ENCODE results near the gene JMJD8.

Gene JMJD8

GRCh38 chr16:725041-725376 is 40.9 kb upstream of the JMJD8 start:
- H4K20me1 ChIP-seq (ENCODE audit: low read depth, low read length), result no peaks in the 10 kb centered on the region; the same call in 1 of the 2 replicates
- H3K27me3 ChIP-seq (ENCODE audit: low read length), result no peaks in the 10 kb centered on the region
- H3K27ac ChIP-seq (ENCODE audit: low read depth, low read length), result peak overlapping the region; percentile 39
- H2AFZ ChIP-seq (ENCODE audit: low read depth, low read length, severe bottlenecking), result no peak overlapping the region
- no peak overlapping the region for H3K9ac ChIP-seq (ENCODE audit: low read length)
- H3K4me3 ChIP-seq (ENCODE audit: insufficient read depth, low read length, poor library complexity, severe bottlenecking), result no peak overlapping the region
- no peak overlapping the region for H3K4me2 ChIP-seq (ENCODE audit: low read depth, low read length, poor library complexity, severe bottlenecking)
- peaks cover 23% of the 10 kb centered on the region for H3F3A ChIP-seq (ENCODE audit: insufficient read depth)
- H3K9me2 ChIP-seq (replicated peaks; ENCODE audit: insufficient read depth, low read length), result no peaks in the 10 kb centered on the region
- H3K36me3 ChIP-seq (ENCODE audit: low read length), result no peaks in the 10 kb centered on the region
- TF ChIP-seq, protein P1, sequence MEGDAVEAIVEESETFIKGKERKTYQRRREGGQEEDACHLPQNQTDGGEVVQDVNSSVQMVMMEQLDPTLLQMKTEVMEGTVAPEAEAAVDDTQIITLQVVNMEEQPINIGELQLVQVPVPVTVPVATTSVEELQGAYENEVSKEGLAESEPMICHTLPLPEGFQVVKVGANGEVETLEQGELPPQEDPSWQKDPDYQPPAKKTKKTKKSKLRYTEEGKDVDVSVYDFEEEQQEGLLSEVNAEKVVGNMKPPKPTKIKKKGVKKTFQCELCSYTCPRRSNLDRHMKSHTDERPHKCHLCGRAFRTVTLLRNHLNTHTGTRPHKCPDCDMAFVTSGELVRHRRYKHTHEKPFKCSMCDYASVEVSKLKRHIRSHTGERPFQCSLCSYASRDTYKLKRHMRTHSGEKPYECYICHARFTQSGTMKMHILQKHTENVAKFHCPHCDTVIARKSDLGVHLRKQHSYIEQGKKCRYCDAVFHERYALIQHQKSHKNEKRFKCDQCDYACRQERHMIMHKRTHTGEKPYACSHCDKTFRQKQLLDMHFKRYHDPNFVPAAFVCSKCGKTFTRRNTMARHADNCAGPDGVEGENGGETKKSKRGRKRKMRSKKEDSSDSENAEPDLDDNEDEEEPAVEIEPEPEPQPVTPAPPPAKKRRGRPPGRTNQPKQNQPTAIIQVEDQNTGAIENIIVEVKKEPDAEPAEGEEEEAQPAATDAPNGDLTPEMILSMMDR (IDR thresholded peaks at IDR 0.05; ENCODE audit: insufficient read depth, low read length, poor library complexity, severe bottlenecking), result no peak
- no peak for TF ChIP-seq EZH2phosphoT487 (conservative IDR thresholded peaks at IDR 0.05; ENCODE audit: low read length)
- no peaks in the 10 kb centered on the region for H3K9me3 ChIP-seq (ENCODE audit: insufficient read depth, low read length)
- H3K79me2 ChIP-seq (ENCODE audit: insufficient read depth, low read length), result no peaks in the 10 kb centered on the region

- no peaks in the 10 kb centered on the region for H3K27me3 ChIP-seq (ENCODE audit: low read length)
- H3K4me3 ChIP-seq (ENCODE audit: insufficient read depth, low read length, poor library complexity, severe bottlenecking), result no peak overlapping the region
- H3K27ac ChIP-seq (ENCODE audit: low read depth, low read length), result peak overlapping the region; percentile 39
- H3K4me2 ChIP-seq (ENCODE audit: low read depth, low read length, poor library complexity, severe bottlenecking), result no peak overlapping the region
- TF ChIP-seq, protein P1 (IDR thresholded peaks at IDR 0.05; ENCODE audit: insufficient read depth, low read length, poor library complexity, severe bottlenecking), result no peak
- H3K36me3 ChIP-seq (ENCODE audit: low read length), result no peaks in the 10 kb centered on the region
- no peaks in the 10 kb centered on the region for H3K9me2 ChIP-seq (replicated peaks; ENCODE audit: insufficient read depth, low read length)
- peaks cover 18% of the 10 kb centered on the region for H3F3A ChIP-seq (ENCODE audit: insufficient read depth)
- H2AFZ ChIP-seq (ENCODE audit: low read depth, low read length, severe bottlenecking), result no peak overlapping the region
- H3K9ac ChIP-seq (ENCODE audit: low read length), result no peak overlapping the region
- H4K20me1 ChIP-seq (ENCODE audit: low read depth, low read length), result no peaks in the 10 kb centered on the region; the same call in 1 of the 2 replicates
- H3K9me3 ChIP-seq (ENCODE audit: insufficient read depth, low read length), result no peaks in the 10 kb centered on the region
- no peaks in the 10 kb centered on the region for H3K79me2 ChIP-seq (ENCODE audit: insufficient read depth, low read length)
Measured at GRCh38 chr16:724188-725040, 40.3 kb upstream of the JMJD8 start.

DNA sequence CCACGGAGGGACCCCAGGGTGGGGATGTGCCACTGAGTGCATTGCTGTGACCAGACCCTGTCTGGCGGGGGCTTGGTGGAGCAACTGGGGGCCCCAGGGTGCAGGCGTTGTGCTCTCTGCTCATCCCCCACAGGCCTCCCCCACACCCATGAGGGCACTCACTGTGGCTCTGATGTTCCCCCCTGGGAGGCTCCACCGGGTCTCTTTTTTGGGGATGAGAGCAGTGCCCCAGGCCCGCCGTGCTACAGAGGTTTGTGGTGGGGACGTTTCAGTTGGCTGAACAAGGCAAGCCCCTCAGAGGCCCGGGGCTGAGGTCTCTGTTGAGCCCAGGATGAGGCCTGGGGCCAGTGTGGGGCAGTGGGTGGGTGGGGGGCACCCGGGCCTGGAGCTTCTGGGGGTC is 39.6 kb upstream of the JMJD8 start:
- Histone ChIP-seq H3K4me3 (ENCODE audit: insufficient read depth, low read length, poor library complexity, severe bottlenecking) (no peak overlapping the region), H3K36me3 (ENCODE audit: low read length) (no peaks in the 10 kb centered on the region), H2AFZ (ENCODE audit: low read depth, low read length, severe bottlenecking) (no peak overlapping the region), H3K27ac (ENCODE audit: low read depth, low read length) (peak overlapping the region; percentile 39), H3K9me3 (ENCODE audit: insufficient read depth, low read length) (no peaks in the 10 kb centered on the region), H3K27me3 (ENCODE audit: low read length) (no peaks in the 10 kb centered on the region), H3F3A (ENCODE audit: insufficient read depth) (peaks cover 14% of the 10 kb centered on the region), H4K20me1 (ENCODE audit: low read depth, low read length) (no peaks in the 10 kb centered on the region; the same call in 1 of the 2 replicates), H3K9me2 (replicated peaks; ENCODE audit: insufficient read depth, low read length) (no peaks in the 10 kb centered on the region), H3K4me2 (ENCODE audit: low read depth, low read length, poor library complexity, severe bottlenecking) (no peak overlapping the region), H3K79me2 (ENCODE audit: insufficient read depth, low read length) (no peaks in the 10 kb centered on the region), H3K9ac (ENCODE audit: low read length) (no peak overlapping the region)
- TF ChIP-seq EZH2phosphoT487 (conservative IDR thresholded peaks at IDR 0.05; ENCODE audit: low read length), result no peak

All from SU-DHL-6 (cell line).